ENCODE measurements around the gene MIA2.

- no peak for TF ChIP-seq CTCF (IDR thresholded peaks at IDR 0.05)
- no peak for TF ChIP-seq POLR2A (IDR thresholded peaks at IDR 0.05)
- no peak for TF ChIP-seq POLR2AphosphoS5 (IDR thresholded peaks at IDR 0.05)
These were observed 15.4 kb upstream of the MIA2 start for GRCh38 chr14:39218171-39218769.
